ENCODE data around the gene TMEM200A. TPM values are rescaled to one million over a fixed set of nuclear protein-coding genes. Genes with fewer than 3 reads are reported as not detected.

TMEM200A gene
- total and polyA plus RNA-seq, 2 donors (not counting 3 experiments of a cell fraction or from before 2014, with no cell fraction given), result 0.58 to 0.75 TPM

DNA sequence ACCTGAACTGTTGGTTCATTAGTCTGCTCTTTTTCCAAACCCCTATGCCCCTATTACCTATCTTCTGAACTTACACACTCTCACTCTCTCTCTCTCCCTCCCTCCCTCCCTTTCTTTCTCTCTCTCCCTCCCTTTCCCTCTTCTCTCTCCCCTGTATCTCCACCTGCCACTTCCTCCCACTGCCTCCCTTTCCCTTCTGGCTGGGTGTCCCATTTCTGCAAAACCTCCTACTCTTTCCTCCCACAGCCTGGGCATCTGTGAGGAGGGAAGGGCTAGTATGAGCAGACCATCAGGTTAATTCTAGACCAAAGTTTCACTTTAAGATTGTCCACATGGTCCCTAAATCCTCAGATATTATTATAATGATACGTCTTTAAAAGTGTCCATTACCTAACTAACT is 95.1 kb downstream of the TMEM200A start:
- intact Hi-C loops (cut with micrococcal nuclease), result no loop called here
- Histone ChIP-seq H3K9ac (replicated peaks; ENCODE audit: extremely low read depth, insufficient read depth, low read length) (no peak overlapping the region), H2AFZ (ENCODE audit: low read depth, low read length) (no peak overlapping the region), H3K79me2 (ENCODE audit: control insufficient read depth, insufficient read depth, low read length) (no peaks in the 10 kb centered on the region), H3K9me1 (replicated peaks; ENCODE audit: control insufficient read depth, extremely low read depth, insufficient read depth, low read length) (no peaks in the 10 kb centered on the region), H3K36me3 (ENCODE audit: control insufficient read depth in 2 of 2, extremely low read depth in 1 of 2, insufficient read depth in 2 of 2, low read length in 2 of 2) (no peaks in the 10 kb centered on the region), H3K27me3 (ENCODE audit: control insufficient read depth in 2 of 2, insufficient read depth in 2 of 2, low read length in 2 of 2) (no peaks in the 10 kb centered on the region), H3K4me3 (replicated peaks in 1 of 3; ENCODE audit: insufficient read depth in 1 of 3, low read depth in 1 of 3, low read length in 3 of 3) (no peak overlapping the region), H3K9me3 (replicated peaks; ENCODE audit: control insufficient read depth, insufficient read depth, low read length) (no peaks in the 10 kb centered on the region), H4K20me1 (replicated peaks; ENCODE audit: control insufficient read depth, extremely low read depth, insufficient read depth, low read length) (no peaks in the 10 kb centered on the region), H3K4me1 (ENCODE audit: control insufficient read depth, extremely low read depth, insufficient read depth, low read length) (no peaks in the 10 kb centered on the region), H3K4me2 (ENCODE audit: insufficient read depth, low read length) (no peak overlapping the region), H3K27ac (ENCODE audit: insufficient read depth, low read depth, low read length) (no peak overlapping the region)
- dilution Hi-C loops (cut with MboI; ENCODE audit: extremely low pct_ligation_motif_present, low sequenced_read_pairs), result no loop called here
- no peak for FAIRE-seq
- no TSS peak for BruUV-seq (replicated peaks)
- no peak for TF ChIP-seq GATA2 (IDR thresholded peaks at IDR 0.05; ENCODE audit: insufficient read depth, insufficient read length, low read depth, low read length)
- no peak for TF ChIP-seq POLR2A (IDR thresholded peaks at IDR 0.05; ENCODE audit: low read depth, low read length)
- no peak for TF ChIP-seq JUN (IDR thresholded peaks at IDR 0.05; ENCODE audit: borderline replicate concordance, insufficient read depth, insufficient read length, low read depth)
- no peak for TF ChIP-seq MYC (IDR thresholded peaks at IDR 0.05; ENCODE audit: low read depth, low read length)
- TF ChIP-seq MAX (IDR thresholded peaks at IDR 0.05; ENCODE audit: insufficient read depth, insufficient read length), result no peak
- no peak for TF ChIP-seq POLR2AphosphoS5 (IDR thresholded peaks at IDR 0.05; ENCODE audit: insufficient read depth, low read depth, low read length)
- TF ChIP-seq, protein P1, sequence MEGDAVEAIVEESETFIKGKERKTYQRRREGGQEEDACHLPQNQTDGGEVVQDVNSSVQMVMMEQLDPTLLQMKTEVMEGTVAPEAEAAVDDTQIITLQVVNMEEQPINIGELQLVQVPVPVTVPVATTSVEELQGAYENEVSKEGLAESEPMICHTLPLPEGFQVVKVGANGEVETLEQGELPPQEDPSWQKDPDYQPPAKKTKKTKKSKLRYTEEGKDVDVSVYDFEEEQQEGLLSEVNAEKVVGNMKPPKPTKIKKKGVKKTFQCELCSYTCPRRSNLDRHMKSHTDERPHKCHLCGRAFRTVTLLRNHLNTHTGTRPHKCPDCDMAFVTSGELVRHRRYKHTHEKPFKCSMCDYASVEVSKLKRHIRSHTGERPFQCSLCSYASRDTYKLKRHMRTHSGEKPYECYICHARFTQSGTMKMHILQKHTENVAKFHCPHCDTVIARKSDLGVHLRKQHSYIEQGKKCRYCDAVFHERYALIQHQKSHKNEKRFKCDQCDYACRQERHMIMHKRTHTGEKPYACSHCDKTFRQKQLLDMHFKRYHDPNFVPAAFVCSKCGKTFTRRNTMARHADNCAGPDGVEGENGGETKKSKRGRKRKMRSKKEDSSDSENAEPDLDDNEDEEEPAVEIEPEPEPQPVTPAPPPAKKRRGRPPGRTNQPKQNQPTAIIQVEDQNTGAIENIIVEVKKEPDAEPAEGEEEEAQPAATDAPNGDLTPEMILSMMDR (IDR thresholded peaks at IDR 0.05; ENCODE audit: extremely low read depth in 1 of 2, insufficient read depth in 1 of 2, low read depth in 1 of 2, low read length in 2 of 2), result no peak
- TF ChIP-seq EZH2 (IDR thresholded peaks at IDR 0.05; ENCODE audit: borderline replicate concordance, low read depth, low read length, severe bottlenecking), result no peak
- DNase-seq (ENCODE audit: low read depth, low spot score), result no peak
- CTCF ChIA-PET, result interaction anchor here (1.3 kb wide), 1 partner anchor 21 kb away, joined by 3 read pairs; no protein-coding TSS in a partner anchor
- POLR2A ChIA-PET, result no interaction called here

All from endothelial cell of umbilical vein (primary cell).